GM21619 (cell line): ENCODE measurements around the gene CHRD.

Experiments
- ATAC-seq: cut with Tn5 transposase; IDR thresholded peaks from one replicate; pipeline ENCODE4 v1.9.1; 2021; ENCODE audit not compliant: unreplicated experiment

The CHRD gene

GRCh38 chr3:184381261-184382224, 1.7 kb downstream of the CHRD start:
- ATAC-seq, result no peak

GRCh38 chr3:184382326-184383032, 2.6 kb downstream of the CHRD start:
- no peak for ATAC-seq

DNA sequence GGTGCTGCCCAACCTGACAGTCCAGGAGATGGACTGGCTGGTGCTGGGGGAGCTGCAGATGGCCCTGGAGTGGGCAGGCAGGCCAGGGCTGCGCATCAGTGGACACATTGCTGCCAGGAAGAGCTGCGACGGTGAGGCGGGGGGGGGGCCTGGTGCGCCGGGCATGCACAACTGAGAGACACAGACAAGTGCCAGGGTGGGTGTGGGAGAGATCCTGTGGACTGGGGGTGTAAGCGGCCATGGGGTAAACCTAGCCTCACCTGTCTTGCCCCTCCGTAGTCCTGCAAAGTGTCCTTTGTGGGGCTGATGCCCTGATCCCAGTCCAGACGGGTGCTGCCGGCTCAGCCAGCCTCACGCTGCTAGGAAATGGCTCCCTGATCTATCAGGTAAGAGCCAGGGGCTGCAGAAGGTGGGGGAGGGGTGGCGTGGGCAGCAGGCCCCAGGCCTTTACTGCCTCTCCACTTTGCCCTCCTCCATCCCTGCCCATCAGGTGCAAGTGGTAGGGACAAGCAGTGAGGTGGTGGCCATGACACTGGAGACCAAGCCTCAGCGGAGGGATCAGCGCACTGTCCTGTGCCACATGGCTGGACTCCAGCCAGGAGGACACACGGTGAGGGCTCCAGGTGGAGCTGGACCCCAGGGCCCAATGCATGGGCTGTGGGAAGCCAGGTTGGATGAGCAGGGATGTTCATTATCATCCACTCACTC, 3.3 kb downstream of the CHRD start:
- ATAC-seq, result no peak

GRCh38 chr3:184384342-184384741, 4.5 kb downstream of the CHRD start:
- no peak for ATAC-seq

DNA sequence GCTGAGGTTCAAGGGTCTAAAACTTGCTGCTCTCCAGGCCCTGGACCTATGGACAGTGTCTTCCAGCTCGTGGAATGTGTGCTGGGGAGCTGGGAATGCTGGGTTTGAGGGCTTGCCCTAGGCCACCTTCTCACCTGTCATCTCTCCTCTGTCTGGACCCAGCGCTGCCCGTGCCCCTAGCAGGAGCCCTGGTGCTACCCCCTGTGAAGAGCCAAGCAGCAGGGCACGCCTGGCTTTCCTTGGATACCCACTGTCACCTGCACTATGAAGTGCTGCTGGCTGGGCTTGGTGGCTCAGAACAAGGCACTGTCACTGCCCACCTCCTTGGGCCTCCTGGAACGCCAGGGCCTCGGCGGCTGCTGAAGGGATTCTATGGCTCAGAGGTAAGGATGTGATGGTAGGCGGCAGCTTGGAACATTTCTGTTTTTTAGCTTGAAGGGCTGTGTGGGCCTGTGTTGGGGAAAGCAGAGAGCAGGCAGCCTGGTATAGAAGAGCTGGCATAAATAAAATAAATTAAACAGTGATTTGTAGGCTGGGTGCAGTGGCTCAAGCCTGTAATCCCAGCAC, 5.1 kb downstream of the CHRD start:
- ATAC-seq, result no peak

DNA sequence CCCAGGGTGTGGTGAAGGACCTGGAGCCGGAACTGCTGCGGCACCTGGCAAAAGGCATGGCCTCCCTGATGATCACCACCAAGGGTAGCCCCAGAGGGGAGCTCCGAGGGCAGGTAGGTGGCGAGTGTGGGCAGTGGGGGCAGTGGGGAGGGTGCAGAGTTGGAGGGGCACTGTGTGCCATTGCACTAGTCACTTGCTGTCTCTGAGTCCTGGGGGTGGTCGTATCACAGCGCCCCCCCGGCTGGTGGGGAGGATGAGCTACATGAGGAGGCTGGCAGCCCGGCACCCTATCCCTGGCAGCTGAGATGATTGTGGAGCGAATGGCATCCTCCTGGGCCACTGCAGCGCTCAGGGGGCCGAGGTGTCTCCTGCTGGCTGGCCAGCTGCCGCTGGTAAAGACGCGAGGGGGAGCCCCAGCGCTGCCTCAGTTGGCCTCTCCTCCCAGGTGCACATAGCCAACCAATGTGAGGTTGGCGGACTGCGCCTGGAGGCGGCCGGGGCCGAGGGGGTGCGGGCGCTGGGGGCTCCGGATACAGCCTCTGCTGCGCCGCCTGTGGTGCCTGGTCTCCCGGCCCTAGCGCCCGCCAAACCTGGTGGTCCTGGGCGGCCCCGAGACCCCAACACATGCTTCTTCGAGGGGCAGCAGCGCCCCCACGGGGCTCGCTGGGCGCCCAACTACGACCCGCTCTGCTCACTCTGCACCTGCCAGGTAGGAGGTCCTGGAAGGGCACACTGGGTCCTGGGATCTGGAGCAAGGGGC, 6.4 kb downstream of the CHRD start:
- ATAC-seq, result no peak

DNA sequence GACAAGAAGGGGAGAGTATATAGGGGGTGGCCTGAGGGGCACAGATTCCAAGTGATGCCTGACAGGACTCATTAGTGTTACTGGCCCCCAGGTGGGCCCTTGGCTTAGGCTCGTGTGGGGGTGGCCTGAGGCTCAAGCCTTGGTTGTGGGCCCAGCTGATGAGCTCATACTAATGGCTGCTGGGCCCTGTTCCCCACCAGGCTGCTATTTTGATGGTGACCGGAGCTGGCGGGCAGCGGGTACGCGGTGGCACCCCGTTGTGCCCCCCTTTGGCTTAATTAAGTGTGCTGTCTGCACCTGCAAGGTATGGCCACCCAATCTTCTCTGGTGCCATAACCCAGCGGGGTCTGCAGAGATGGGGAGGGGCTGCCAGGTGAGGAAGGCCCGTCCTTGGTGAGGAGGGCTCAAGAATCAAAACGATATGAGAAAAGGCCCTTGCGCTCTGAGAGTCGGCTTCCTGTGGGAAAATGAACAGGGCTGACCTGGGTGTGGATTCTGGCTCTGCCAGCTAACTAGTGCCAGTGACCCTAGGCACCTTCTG, 7.4 kb downstream of the CHRD start:
- ATAC-seq, result no peak

DNA sequence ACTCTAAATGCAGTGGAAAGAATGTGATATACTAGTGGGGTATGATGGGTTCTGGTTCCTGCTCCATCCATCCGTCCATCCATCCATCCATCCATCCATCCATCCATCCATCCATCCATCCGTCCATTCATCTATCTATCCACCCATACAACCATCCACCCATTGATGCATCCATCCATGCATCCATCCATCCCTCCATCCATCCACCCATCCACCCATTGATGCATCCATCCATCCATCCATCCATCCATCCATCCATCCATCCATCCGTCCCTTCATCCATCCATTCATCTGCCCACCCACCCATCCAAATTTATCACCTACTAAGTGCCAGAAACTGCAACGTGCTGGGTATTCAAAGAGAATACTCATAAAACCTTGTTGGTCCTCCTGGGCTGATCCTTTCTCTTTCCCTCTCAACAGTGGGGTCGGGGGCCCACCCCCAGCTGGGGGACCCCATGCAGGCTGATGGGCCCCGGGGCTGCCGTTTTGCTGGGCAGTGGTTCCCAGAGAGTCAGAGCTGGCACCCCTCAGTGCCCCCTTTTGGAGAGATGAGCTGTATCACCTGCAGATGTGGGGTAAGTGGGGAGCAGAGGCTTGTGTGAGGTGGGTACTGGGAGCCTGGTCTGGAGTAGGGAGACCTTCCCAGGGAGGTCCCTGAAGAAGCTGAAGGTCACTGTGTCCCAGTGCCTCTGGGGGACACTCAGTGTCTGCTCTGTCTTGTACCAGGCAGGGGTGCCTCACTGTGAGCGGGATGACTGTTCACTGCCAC, 8.5 kb downstream of the CHRD start:
- ATAC-seq, result no peak

DNA sequence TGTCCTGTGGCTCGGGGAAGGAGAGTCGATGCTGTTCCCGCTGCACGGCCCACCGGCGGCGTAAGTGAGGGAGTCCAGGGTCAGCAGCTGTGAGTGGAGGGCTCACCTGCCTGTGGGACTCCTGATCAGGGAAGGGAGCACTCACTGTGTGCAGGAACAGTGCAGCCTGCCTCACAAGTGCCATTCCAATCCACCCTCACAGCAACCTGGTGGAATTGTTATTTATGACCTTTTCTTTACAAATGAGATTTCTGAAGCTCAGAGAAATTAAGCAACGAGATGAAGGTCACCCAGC, 9.0 kb downstream of the CHRD start:
- ATAC-seq, result no peak

DNA sequence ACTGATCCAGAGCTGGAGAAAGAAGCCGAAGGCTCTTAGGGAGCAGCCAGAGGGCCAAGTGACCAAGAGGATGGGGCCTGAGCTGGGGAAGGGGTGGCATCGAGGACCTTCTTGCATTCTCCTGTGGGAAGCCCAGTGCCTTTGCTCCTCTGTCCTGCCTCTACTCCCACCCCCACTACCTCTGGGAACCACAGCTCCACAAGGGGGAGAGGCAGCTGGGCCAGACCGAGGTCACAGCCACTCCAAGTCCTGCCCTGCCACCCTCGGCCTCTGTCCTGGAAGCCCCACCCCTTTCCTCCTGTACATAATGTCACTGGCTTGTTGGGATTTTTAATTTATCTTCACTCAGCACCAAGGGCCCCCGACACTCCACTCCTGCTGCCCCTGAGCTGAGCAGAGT, 9.5 kb downstream of the CHRD start:
- ATAC-seq, result no peak

GRCh38 chr3:184389935-184390528, 10.2 kb downstream of the CHRD start:
- no peak for ATAC-seq

- no peak for ATAC-seq
These were observed 11.4 kb downstream of the CHRD start for GRCh38 chr3:184391266-184391665.

GRCh38 chr3:184395320-184395660, 15.4 kb downstream of the CHRD start:
- no peak for ATAC-seq

- no peak for ATAC-seq
These were observed 19.6 kb downstream of the CHRD start for GRCh38 chr3:184399410-184399809.

DNA sequence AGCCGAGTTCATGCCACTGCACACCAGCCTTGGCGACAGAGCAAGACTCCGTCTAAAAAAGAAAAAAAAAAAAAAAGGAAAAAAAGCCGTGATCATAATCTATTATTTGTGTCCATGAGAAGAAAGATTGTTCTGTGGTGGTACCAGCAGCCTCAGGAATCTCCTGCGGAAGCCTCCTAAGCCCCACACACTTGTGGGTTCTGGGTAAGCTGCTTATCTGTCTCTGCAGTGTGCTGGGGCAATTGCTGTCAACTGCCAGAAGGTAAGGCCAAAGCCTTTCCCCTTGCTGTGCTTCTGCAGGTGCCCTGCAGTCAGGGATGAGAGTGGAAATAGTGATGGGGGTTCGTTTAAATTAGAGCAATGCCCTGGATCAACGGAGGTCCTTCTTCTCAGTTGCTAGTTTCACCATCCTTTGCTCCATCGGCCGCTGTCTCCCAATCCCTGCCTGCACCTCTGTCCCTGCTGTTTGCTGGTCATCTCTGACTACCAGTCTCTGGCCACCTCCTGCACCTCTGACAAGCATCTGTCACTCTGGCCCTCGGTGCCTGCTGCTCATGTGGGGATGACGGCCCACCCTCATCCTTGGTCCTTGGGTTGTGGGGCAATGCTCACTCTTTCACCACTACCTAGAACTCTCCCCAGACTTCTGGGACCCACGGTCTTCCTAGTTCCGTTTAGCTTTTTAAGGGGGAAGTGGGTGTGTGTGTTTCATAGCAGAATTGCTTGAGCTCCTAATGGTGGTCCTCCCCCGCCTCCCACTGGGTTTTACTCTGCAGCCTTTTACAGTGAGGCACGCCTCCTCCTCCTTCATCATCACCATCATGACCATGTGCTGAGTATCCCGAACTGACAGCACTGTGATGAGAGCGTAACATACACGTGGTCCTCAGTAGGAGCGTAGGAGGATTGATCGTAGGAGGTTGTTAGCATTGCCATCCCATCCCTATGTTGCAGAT, 25.5 kb downstream of the CHRD start:
- no peak for ATAC-seq

GRCh38 chr3:184409331-184409926, 29.6 kb downstream of the CHRD start:
- ATAC-seq, result no peak

DNA sequence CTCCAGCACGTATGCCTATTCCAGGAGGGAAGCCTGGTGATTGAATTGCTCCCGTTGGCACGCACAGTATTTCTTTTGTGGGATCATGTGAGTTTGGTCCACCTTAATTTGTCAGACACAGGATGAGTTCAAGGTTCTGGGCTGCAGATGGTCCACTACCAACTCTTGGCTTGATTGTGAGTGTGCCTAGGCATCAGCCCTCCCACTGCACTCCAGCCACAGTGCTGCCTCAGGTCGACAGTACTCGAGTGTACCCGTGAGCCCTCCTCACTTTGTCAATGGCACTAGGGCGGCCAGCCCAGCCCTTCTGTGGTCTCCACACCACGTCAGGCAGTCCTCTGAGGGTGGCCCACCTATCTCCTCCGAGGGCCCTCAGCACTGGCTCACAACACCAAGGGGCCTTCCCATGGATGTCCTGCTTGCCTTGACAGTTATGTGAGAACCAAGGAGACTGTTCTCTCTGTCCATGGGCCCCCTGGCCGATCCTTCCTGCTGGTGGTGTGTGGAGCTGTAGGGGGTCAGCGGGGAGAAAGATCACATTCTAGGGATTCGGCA, 30.2 kb downstream of the CHRD start:
- no peak for ATAC-seq
